Measurements from ENCODE around the gene IQCM.

IQCM gene

DNA sequence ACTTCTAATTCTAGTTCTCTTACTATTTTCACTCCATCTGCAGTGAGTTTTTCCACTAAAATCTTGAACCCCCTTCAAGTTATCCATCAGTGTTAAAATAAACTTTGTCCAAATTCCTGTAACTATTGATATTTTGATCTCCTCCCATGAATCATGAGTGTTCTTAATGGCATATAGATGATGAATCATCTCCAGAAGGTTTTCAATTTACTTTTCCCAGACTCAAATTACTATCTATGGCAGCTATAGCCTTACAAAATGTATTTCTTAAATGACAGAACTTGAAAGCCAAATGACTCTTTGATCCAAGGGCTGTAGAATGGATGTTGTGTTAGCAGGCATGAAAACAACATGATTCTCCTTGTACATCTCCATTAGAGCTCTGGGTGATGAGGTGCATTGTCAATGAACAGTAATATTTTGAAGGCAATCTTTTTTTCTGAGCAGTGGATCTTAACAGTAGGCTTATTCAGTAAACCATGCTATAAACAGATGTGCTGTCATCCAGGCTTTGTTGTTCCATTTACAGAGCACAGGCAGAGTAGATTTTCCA lies 16.1 kb upstream of the IQCM start:
- POLR2A ChIA-PET = no interaction called here
- CTCF ChIA-PET = interaction anchor here (1.4 kb wide), 1 partner anchor 8 kb away, joined by 3 read pairs; no protein-coding TSS in a partner anchor
- TF ChIP-seq, protein P1, sequence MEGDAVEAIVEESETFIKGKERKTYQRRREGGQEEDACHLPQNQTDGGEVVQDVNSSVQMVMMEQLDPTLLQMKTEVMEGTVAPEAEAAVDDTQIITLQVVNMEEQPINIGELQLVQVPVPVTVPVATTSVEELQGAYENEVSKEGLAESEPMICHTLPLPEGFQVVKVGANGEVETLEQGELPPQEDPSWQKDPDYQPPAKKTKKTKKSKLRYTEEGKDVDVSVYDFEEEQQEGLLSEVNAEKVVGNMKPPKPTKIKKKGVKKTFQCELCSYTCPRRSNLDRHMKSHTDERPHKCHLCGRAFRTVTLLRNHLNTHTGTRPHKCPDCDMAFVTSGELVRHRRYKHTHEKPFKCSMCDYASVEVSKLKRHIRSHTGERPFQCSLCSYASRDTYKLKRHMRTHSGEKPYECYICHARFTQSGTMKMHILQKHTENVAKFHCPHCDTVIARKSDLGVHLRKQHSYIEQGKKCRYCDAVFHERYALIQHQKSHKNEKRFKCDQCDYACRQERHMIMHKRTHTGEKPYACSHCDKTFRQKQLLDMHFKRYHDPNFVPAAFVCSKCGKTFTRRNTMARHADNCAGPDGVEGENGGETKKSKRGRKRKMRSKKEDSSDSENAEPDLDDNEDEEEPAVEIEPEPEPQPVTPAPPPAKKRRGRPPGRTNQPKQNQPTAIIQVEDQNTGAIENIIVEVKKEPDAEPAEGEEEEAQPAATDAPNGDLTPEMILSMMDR (IDR thresholded peaks at IDR 0.05; ENCODE audit: control extremely low read depth, extremely low read depth, low read depth, missing control alignments) = no peak
- no peak for DNase-seq (ENCODE audit: extremely low spot score)

DNA sequence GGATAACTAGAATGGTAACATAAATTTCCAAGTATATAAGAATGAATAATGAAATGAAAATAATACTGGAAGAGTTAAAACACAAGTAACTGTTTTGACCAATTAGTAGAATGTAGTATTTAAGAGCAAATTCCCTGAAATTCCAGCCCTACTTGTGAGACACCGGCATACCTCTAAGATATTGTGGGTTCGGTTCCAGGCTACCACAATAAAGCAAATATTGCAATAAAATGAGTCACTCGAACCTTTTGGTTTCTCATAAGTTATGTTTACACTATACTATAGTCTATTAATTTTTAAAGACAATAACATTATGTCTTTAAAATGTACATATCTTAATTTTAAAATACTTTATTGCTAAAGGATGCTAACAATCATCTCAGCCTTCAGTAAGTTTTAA lies 15.2 kb upstream of the IQCM start:
- no peak for DNase-seq (ENCODE audit: extremely low spot score)
- ChIA-PET POLR2A (no interaction called here), CTCF (no interaction called here)
- TF ChIP-seq, protein P1 (IDR thresholded peaks at IDR 0.05; ENCODE audit: control extremely low read depth, extremely low read depth, low read depth, missing control alignments) = no peak

DNA sequence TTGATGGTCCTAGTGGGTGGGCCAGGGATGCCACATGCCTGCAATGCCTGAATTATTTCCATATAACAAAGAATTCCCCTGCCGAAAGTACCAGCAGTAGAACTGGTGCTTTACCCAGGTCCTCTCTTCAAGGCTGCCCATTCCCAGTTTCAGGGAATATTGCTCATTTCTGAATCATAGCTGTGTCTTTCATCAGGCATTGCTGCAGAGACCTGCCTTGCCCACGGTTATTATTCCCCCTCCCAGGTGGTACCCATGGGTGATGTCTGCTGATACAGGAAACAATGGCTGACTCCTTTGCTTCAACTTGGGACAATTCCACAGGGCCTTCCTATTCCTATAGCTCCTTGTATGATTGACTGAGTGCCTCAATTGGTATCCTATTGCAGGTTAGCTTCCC lies 9.7 kb upstream of the IQCM start:
- POLR2A ChIA-PET = no interaction called here
- CTCF ChIA-PET = no interaction called here
- DNase-seq (ENCODE audit: extremely low spot score) = no peak
- TF ChIP-seq, protein P1 (IDR thresholded peaks at IDR 0.05; ENCODE audit: control extremely low read depth, extremely low read depth, low read depth, missing control alignments) = no peak

DNA sequence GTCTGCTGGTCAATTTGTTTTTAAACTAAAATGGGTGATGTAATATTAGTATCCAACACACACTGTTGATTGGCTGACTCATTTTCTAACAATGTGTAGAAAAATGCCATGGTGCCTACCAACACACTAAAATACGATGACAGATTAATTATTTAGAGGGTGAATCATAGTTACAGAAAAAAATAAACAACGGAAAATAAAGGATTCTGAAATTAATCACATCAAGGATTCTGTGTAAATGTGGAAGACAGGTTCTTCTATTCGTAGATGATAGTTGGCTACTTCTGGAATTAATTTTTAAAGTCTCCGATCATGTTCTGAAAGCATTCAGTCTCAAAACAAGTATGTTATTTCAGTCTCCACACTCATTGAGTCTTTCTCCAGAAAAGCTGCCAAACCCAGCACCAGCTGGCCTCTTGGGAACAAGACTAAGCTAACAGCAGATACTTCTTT lies 8.2 kb upstream of the IQCM start:
- DNase-seq (ENCODE audit: extremely low spot score) = no peak
- TF ChIP-seq, protein P1 (IDR thresholded peaks at IDR 0.05; ENCODE audit: control extremely low read depth, extremely low read depth, low read depth, missing control alignments) = no peak
- CTCF ChIA-PET = interaction anchor here (1.6 kb wide), 1 partner anchor 8 kb away, joined by 3 read pairs; no protein-coding TSS in a partner anchor
- POLR2A ChIA-PET = no interaction called here

DNA sequence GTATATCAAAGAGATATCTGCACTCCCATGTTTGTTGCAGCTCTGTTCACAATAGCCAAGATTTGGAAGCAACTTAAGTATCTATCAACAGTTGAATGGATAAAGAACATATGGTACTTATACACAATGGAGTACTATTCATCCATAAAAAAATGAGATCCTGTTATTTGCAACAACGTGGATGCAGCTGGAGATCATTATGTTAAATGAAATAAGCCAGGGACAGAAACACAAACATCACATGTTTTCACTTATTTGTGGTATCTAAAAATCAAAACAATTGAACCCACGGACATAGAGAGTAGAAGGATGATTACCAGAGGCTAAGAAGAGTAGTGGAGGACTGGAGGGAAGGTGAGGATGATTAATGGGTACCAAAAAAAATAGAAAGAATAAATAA lies 14.2 kb downstream of the IQCM start:
- POLR2A ChIA-PET = no interaction called here
- DNase-seq (ENCODE audit: extremely low spot score) = no peak
- CTCF ChIA-PET = no interaction called here
- TF ChIP-seq, protein P1 (IDR thresholded peaks at IDR 0.05; ENCODE audit: control extremely low read depth, extremely low read depth, low read depth, missing control alignments) = no peak

DNA sequence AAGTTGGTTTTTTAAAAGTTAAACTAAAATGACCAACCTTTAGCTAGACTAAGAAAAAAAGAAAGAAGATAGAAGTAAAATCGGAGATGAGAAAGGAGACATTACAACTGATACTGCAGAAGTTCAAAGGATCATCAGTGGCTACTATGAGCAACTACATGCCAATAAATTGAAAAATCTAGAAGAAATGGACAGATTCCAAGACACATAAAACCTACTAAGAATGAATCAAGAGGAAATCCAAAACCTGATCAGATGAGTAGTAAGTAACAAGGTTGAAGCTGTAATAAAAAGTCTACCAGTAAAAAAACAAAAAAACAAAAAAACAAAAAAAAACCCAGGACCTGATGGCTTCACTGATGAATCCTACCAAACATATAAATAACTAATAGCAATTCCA lies 16.1 kb downstream of the IQCM start:
- TF ChIP-seq, protein P1 (IDR thresholded peaks at IDR 0.05; ENCODE audit: control extremely low read depth, extremely low read depth, low read depth, missing control alignments) = no peak
- CTCF ChIA-PET = interaction anchor here (0.8 kb wide), 1 partner anchor 10 kb away, joined by 3 read pairs; no protein-coding TSS in a partner anchor
- POLR2A ChIA-PET = no interaction called here
- DNase-seq (ENCODE audit: extremely low spot score) = no peak

Measured in GM10248 (cell line).